Stimulated activated CD4-positive, alpha-beta T cell treated with anti-CD3 and anti-CD28 coated beads, Interleukin-1b, Interleukin-23, amount 100 ng/mL, for 24 hours (primary cell): ENCODE measurements around the gene ENTPD1.
"Not testable (repeated sequence)": the region's sequence is repeated elsewhere in the genome, so short reads cannot be mapped to it uniquely, and the experiment has no call there.

ENCODE experiments used
- DNase-seq, 4 experiments: peaks; one replicate each; pipeline ENCODE4 v3.0.0-alpha.2; 2020; ENCODE audit warnings: low read depth in 4 of 4, low spot score in 1 of 4

The ENTPD1 gene

GRCh38 chr10:95909561-95909960 lies 153.6 kb downstream of the ENTPD1 start:
- no peak for DNase-seq

GRCh38 chr10:95916039-95916438 lies 160.1 kb downstream of the ENTPD1 start:
- not testable (repeated sequence) for DNase-seq
